ENCODE measurements around the gene TUBGCP6.

GRCh38 chr22:50228366-50228765 is 16.5 kb downstream of the TUBGCP6 start:
- TF ChIP-seq CTCF (IDR thresholded peaks at IDR 0.05), result no peak
- TF ChIP-seq POLR2A (IDR thresholded peaks at IDR 0.05), result no peak

Measured in heart left ventricle (tissue), 13 donors.